IMR-90 (cell line): ENCODE data around the gene ACTBL2.

ENCODE experiments used
- BHLHE40 ChIP-seq: fragments of 150-350 bp; IDR thresholded peaks from 2 replicates; pipeline ENCODE4 v1.6.1; 2016; ENCODE audit warnings: mild to moderate bottlenecking, low read depth, low read length
- CTCF ChIP-seq: conservative IDR thresholded peaks from 2 replicates; pipeline ENCODE4 v1.5.1; 2012; ENCODE audit warnings: mild to moderate bottlenecking, low read depth, low read length, improper control_type of control experiment
- FOS ChIP-seq: fragments of 150-350 bp; IDR thresholded peaks from 2 replicates; pipeline ENCODE4 v1.6.1; 2016; ENCODE audit warnings: low read depth, low read length
- NFE2L2 ChIP-seq: fragments of 150-350 bp; IDR thresholded peaks from 2 replicates; pipeline ENCODE4 v1.6.1; 2016; ENCODE audit warnings: low read depth, mild to moderate bottlenecking, low read length
- RFX5 ChIP-seq: IDR thresholded peaks from 2 replicates; pipeline ENCODE4 v1.8.0; 2012; ENCODE audit warnings: low read depth, mild to moderate bottlenecking, low read length, moderate library complexity
- SMC3 ChIP-seq: fragments of 150-350 bp; IDR thresholded peaks from 2 replicates; pipeline ENCODE4 v1.6.1; 2016; ENCODE audit warnings: low read depth, mild to moderate bottlenecking, antibody characterized with exemption, low read length, moderate library complexity
- USF2 ChIP-seq: fragments of 150-350 bp; IDR thresholded peaks from 2 replicates; pipeline ENCODE4 v1.6.1; 2017; ENCODE audit warnings: mild to moderate bottlenecking, antibody characterized with exemption, low read length, low read depth

DNA sequence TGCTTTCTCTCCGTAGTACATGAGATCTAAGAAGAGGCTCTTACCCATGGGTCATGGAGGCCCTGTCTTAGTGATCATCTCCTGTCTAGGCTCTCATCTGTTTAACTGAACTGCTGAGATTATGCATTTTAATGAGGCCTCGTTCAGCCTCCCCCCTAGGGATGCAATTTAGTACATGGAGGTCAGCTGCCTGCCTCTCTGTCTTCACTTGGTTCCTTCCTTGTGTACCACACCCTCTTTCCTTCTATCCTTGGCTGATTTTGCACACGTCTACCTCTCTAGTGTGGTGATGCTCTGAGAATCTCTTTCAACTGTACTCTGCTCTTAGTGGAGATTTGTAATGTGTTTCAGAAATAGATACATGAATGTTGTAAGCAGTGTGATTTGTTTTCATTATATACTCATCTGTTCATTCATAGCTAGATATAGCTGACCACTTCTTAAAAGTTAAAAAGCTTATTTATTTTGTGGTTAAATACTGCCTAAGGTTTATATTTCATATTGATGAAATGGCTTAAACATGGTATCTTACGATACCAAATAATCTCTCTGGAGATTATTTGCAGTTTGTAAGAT, 3.5 kb upstream of the ACTBL2 start:
- TF ChIP-seq SMC3 (no peak), USF2 (no peak), BHLHE40 (no peak), RFX5 (no peak), NFE2L2 (no peak), CTCF (no peak), FOS (no peak)
